ENCODE data around the gene C17orf75.
"Not testable (repeated sequence)": the region's sequence is repeated elsewhere in the genome, so short reads cannot be mapped to it uniquely, and the experiment has no call there.

Gene C17orf75

DNA sequence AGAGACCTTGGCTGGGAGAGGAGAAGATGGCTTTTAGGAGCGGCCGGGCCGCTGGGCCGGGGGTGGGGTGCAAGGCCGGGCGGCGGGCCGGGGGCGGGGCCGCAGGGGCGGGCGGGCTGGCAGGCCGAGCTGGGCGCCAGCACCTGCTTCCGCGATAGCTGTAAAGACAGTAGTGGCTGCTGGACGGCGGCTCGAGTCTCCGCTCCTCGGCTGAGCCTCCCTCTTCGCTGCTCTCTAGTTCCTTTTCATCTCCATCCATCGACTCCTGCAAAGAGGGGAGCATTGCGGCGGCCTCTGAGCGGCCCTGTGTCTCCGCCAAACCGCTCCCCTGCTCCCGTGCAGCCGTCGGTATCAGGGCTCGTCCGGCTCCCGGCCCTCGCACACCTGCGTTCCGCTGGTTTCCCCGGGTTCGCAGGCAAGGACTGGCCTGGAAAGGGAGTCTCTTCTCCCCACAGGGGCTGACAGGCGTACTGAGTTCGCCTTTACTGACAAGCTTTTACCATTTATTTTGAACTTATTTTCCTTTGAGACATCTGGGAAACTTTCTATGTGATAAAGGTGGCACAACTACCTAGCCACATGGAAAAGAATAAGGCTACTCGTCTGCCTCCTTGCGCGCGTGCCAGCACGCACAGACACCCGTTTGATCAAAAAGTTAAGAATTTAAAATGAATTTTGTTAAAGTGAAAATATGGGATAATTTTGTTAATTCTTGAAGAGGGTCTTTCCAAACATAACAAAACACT is at the start of gene C17orf75:
Gene C17orf75, minus strand, starts transcription at position 317 of the 746 bp plus-strand sequence. Its CDS starts 34 bp downstream, at position 283.
- peak; percentile 76 for DNase-seq

- DNase-seq = no peak
Measured at GRCh38 chr17:32388613-32389459, 46.9 kb upstream of the C17orf75 start.

GRCh38 chr17:32388128-32388527 is 46.2 kb upstream of the C17orf75 start:
- not testable (repeated sequence) for DNase-seq

- DNase-seq = no peak
Measured at GRCh38 chr17:32386844-32387243, 44.9 kb upstream of the C17orf75 start.

DNA sequence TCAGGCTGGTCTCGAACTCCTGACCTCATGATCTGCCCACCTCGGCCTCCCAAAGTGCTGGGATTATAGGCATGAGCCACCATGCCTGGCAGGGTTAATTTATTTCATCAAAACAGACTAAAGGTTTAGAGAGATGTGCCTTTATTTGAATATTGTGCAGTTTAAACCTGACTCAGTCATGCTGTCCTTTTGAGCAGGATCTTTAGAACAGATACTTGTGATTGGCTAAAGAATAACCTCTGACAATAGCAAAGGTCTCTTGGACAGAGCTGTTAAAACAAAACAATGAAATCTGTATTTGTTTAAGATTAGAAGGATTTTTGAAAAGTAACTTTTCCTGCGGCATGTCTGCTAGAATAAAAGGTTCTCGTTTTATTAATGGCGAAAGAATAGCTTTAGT is 44.0 kb upstream of the C17orf75 start:
- DNase-seq = no peak

DNA sequence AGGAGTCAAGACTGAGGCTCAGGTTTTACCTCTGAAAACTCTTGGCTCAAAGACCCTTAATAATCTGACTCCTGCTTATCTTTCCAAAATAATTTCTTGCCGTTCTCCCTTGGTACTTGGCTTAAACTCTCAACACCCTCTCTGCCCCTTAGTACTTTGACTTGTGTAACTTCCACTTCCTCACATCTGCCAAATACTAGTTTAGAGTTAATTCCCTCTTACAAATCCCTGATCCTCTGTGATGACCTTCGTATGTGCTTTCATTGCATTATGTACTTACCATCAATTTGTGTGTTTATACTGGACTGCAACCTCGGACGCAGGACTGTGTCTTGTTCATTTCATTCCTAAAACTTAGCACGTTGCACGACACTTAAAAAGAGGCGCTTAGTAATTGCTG is 43.1 kb upstream of the C17orf75 start:
- no peak for DNase-seq

GRCh38 chr17:32383926-32384434 is 42.0 kb upstream of the C17orf75 start:
- DNase-seq = no peak

DNA sequence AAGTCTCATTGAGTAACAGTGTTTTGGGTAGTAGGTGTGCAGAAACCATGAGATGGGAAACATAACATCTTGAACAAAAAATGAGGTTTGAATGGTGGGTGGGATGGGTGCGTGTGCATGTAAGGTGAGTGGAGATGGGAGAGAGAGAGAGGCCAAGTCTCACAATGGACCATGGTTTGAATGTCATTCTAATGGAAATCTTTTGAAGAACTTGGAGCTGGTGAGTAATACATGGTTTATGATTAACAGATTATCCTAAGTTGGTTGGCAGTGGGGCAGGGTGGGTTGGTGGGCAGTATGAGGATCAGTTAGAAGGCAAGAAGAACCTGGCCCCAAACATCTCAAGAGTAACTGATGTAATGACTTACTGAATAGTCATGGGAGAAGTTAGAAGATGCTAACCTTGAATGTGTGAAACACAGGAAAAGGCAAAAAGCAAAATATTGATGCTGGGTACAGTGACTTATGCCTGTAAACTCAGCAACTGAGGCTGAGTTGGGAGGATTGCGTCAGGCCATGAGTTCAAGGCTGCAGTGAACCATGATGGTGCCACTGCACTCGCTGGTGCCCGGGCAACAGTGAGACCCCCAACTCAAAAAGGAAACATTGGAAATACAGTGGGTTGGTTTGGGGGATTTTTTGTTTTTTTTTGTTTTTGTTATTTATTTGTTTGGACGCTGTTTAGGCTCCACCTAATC is 40.7 kb upstream of the C17orf75 start:
- no peak for DNase-seq

DNA sequence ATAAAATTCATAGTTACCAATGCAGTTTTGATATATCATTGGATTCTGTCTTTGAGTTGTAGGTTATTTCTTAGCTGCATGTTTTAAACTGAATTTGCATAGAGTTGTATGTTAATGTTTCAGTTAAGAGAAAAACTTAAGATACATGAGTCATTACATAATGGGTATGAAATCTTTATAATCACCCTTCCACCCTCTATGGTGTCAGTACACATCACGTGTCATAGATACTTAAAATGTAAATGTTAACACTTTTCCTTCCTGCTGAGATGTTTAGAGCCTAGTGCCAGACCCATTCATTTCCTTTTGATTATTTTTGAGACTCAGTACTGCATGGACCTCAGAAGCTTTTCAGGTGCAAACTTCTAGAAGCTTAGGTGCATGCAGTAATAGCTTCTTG is 28.5 kb upstream of the C17orf75 start:
- no peak for DNase-seq

GRCh38 chr17:32361270-32361669 is 19.3 kb upstream of the C17orf75 start:
- no peak for DNase-seq

- DNase-seq = no peak
Measured at GRCh38 chr17:32357615-32358014, 15.6 kb upstream of the C17orf75 start.

DNA sequence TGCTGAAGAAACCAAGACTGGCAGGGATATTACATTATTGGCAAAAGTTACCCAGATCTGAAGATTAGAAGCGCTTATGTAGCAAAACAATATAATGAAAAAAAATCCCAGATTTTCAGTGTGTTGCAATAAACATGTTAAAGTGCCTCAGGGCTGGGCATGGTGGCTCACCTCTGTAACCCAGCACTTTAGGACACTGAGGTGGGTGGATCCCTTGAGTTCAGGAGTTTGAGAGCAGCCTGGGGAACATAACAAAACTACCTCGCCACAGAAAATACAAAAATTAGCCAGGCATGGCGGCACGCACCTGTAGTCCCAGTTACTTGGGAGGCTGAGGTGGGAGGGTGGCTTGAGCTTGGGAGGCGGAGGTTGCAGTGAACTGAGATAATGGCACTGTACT is 14.8 kb upstream of the C17orf75 start:
- DNase-seq = no peak

- no peak for DNase-seq
Measured at GRCh38 chr17:32356378-32356743, 14.4 kb upstream of the C17orf75 start.

GRCh38 chr17:32355649-32356377 is 13.8 kb upstream of the C17orf75 start:
- DNase-seq = no peak

DNA sequence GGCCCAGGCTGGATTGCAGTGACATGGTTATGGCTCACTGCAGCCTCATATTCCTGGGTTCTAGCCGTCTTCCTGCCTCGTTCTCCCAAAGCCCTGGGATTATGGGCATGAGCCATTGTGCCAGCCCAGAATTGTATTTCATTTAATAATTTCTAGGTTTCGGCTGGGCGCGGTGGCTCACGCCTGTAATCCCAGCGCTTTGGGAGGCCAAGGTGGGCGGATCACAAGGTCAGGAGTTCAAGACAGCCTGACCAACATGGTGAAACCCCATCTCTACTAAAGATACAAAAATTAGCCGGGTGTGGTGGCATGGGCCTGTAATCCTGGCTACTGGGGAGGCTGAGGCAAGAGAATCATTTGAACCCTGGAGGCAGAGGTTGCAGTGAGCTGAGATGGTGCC is 10.8 kb upstream of the C17orf75 start:
- not testable (repeated sequence) for DNase-seq

DNA sequence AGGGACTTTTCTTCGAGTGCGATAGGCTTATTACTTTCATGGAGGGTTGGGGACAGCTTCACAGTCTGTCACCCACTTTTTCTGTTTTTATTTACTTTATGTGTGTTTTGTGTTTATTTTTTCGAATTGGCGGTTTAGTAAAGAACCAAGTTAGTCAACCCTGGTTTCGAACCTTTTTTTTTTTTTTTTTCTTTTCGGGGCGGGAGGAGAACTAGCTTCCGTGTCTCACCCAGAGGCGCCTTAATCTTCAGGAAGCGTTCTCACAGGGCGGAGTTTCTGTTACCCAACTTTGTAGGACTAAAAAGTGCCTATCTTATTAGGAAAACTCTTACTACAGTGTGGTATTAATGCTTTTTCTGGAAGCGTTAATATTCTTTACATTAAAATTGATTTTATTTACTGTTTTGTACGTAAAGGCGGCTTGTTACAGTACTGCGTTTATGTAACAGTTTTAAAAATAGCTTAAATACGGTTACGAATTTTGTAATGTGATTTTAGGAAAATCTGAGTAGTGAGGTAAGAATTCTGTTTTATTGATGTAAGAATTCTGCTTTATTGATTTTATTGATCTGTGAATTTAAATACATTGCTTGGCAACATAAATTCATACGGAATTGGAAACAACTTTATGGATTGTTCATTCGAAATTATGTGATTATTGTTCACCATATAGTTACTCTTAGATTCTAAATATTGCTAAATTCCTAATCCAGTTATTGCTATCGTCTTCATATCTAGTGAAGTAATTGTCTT is 8.9 kb upstream of the C17orf75 start:
- peak; percentile 27 for DNase-seq

DNA sequence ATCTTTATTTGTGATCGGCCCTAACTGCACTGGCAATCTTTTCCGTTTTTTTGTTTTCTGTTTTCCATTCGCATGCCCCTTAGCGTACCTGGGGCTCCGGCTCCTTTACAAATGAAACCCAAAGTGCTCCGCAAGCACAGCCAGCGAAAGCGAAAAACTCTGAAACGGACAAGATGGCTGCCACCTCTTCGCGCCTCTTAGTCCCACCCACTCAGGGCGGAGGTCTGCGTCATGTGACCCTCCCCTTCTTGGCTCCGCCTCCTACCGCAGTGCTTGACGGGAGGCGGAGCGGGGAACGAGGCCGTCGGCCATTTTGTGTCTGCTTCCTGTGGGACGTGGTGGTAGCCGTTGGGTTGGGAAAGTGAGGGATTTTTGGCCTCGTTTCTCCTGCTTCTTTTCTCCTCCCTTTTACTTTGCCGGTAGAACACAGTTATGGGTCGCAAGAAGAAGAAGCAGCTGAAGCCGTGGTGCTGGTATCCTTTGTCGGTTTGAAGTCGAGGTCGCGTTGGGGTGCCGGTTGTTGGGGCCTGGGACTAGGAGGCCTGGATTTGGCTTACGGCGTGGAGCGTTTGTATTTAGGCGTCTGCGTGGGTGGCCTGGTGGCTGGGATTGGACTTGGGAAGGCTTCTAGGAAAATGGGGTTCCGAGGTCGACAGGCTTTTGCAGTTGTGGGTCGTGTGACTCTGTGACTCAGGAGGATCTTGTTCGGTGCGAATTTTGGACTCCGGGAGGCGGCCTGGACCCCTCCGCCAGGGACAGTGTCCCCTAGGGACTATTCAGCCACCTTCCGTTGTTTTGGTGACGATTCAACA is 8.1 kb upstream of the C17orf75 start, which contains the start of gene ZNF207:
Gene ZNF207, plus strand, starts transcription at position 304 of the 812 bp plus-strand sequence. Its CDS starts 129 bp downstream, at position 433.
- peak; percentile 93 for DNase-seq

DNA sequence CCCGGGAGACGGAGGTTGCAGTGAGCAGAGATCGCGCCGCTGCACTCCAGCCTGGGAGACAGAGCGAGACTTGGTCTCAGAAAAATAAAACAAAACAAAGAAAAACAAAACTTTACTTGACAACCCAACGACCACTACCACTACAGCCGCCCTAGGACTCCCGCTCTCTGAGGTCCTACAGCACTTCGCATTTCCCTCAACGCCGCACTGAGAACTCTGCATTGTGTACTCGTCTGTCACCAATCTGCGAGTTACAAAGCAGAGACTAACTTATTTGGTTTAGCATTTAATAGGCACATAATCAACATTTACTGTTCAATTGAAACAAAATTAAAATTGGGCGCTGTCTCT is 7.5 kb upstream of the C17orf75 start:
- DNase-seq = peak; percentile 16

GRCh38 chr17:32348483-32348800 is 6.5 kb upstream of the C17orf75 start:
- DNase-seq = no peak

- DNase-seq = no peak
Measured at GRCh38 chr17:32345951-32346600, 4.1 kb upstream of the C17orf75 start.

Data from stimulated activated naive CD4-positive, alpha-beta T cell treated with Interleukin-2 at 50 U/mL for 16 hours (primary cell).